ENCODE data around the gene IL13RA1.
"Not testable (repeated sequence)": the region's sequence is repeated elsewhere in the genome, so short reads cannot be mapped to it uniquely, and the experiment has no call there.

IL13RA1 gene

GRCh38 chrX:118779581-118779980 lies 52.2 kb downstream of the IL13RA1 start:
- DNase-seq (ENCODE audit: low read depth in 2 of 2): no peak

- no peak for DNase-seq (ENCODE audit: low read depth in 2 of 2)
Observed at GRCh38 chrX:118780509-118780908, 53.1 kb downstream of the IL13RA1 start.

- DNase-seq (ENCODE audit: low read depth in 2 of 2): no peak
Observed at GRCh38 chrX:118780911-118781310, 53.5 kb downstream of the IL13RA1 start.

DNA sequence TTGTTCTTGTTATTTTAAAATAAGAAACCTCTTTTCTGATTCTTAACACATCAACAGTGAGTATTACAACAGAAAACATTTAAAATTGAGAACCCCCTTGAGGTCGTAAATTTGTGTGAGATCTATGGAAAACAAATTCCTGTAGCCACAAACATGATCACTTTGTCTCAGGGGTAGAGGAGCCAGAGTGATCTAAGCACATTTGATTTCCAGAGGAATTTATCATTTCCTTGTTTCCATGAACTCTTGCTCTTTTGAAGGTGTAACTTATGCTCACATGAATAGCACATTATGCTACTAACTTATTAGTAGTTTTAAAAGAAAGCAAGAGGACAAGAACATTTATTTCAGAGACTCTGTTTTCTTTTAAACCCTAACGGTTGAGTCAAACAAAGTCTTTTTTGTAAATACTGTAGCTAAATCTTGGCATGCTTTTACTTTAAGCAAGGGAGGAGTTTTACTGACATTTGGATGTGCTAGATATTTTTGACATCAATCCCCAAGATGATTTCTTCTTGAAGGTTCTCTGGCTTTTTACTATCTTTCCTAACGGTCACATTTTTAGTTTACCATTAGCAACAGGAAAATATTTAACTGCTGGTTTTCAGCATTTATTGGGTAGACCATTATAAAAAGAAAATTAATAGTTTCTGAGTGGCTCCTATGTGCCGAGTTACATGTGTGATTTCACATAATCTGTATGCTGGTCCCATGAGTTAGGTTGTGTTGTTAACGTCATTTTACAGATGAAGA lies 68.3 kb downstream of the IL13RA1 start:
- no peak for DNase-seq (ENCODE audit: low read depth in 2 of 2)

- DNase-seq (ENCODE audit: low read depth in 2 of 2): no peak
Observed at GRCh38 chrX:118802857-118803256, 75.5 kb downstream of the IL13RA1 start.

DNA sequence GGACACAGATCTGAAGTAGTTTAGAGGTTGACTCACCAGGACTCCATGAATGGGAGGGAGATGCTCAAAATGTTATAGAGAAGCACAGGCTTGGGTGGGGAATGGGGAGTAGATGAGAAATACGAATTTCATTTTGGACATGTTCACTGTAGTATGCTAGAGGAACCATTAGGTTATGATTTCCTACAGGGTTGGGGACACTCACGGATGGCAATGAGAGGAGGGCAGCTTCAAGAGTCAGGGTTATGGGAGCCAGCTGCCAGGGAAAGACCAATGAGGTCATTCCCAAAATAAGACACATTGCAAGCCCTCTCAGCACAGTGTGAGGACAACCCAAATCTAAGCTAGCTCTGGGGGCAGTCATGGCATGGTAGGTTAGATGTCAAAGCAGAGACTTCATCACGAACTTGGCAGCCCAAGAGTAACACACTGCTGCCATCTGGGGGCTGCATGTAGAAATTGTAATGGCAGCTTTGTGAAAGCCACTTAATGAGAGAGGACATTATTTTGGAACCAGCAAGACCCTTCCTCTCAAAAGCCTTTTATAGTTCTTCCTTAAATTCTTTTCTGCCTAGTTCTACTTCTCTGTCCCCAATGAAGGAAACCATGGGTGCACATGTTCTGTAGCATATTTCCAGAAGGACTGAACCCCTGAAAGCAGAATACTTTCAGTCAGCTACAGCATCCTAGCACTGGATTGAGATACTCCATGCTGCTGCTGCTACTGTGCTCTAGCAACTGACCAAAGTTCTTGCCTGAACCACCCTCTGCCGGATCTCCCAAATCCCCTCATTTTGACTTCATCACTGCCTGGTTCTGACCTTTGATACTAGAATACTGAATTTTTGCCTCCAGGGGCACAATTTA lies 80.0 kb downstream of the IL13RA1 start:
- peak in 1 of 2 donors; percentile 22 for DNase-seq (ENCODE audit: low read depth in 2 of 2)

DNA sequence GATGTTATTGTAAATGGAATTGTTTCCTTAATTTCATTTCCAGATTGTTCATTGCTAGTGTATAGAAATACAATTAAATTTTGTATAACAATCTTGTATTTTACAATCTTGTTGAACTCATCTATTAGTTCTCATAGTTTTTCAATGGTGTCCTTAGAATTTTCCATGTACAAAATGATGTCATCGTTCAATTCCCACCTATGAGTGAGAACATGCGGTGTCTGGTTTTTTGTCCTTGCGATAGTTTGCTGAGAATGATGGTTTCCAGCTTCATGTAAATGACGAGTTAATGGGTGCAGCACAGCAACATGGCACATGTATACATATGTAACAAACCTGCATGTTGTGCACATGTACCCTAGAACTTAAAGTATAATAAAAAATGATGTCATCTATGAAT lies 89.9 kb downstream of the IL13RA1 start:
- not testable (repeated sequence) for DNase-seq (ENCODE audit: low read depth in 2 of 2)

DNA sequence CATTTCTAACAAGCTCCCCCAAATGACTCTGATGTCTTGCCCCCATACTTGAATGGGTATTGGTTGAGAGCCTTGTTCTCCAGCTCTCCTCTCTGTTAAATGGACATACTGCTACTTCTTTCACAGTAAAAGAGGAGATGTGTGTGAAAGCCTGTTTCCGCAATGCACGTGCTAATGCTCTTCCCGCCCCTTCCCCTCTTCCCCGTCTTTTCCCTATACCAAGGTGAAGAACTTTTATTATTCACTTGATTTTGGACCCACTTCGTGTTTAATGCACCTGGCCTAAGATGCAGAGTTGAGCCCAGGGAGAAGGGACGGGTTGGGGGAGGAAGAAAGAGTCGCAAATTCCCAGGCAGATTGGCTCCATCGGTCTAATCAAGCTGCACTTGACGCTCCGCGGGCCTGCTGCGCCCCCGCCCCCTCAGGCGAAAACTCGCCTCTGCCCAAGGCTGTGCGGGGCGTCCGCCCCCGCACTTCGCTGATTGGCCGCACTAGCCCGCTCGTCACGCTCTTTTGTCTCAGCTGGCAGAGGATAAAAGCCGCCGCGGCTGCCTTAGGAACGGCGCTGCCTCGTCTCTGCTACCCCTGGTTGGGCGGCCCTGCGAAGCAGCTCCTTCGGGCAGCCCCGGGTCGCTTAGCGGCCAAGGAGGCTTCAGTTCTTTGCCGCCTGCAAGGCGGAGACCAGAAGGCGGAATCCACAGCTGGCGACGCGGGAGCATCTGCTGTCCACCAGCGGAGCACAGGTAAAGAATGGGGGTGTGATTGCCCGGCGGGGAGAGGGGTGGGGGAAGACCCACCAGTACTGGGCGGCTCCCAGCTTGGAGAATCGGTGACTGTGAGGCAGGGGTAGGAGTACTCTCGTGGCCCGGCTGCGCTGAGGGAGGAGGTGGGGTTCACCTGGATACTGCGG lies 96.1 kb downstream of the IL13RA1 start, which contains the start of gene ZCCHC12:
ZCCHC12 (plus strand) TSS at position 562 of the 910 bp plus-strand sequence. CDS start 1,421 bp downstream, outside the sequence.
- no peak for DNase-seq (ENCODE audit: low read depth in 2 of 2)

GRCh38 chrX:118824173-118824730 lies 96.8 kb downstream of the IL13RA1 start:
- DNase-seq (ENCODE audit: low read depth in 2 of 2): no peak

DNA sequence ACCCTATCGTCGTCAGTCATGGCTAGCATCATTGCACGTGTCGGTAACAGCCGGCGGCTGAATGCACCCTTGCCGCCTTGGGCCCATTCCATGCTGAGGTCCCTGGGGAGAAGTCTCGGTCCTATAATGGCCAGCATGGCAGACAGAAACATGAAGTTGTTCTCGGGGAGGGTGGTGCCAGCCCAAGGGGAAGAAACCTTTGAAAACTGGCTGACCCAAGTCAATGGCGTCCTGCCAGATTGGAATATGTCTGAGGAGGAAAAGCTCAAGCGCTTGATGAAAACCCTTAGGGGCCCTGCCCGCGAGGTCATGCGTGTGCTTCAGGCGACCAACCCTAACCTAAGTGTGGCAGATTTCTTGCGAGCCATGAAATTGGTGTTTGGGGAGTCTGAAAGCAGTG lies 97.8 kb downstream of the IL13RA1 start:
- no peak for DNase-seq (ENCODE audit: low read depth in 2 of 2)

DNA sequence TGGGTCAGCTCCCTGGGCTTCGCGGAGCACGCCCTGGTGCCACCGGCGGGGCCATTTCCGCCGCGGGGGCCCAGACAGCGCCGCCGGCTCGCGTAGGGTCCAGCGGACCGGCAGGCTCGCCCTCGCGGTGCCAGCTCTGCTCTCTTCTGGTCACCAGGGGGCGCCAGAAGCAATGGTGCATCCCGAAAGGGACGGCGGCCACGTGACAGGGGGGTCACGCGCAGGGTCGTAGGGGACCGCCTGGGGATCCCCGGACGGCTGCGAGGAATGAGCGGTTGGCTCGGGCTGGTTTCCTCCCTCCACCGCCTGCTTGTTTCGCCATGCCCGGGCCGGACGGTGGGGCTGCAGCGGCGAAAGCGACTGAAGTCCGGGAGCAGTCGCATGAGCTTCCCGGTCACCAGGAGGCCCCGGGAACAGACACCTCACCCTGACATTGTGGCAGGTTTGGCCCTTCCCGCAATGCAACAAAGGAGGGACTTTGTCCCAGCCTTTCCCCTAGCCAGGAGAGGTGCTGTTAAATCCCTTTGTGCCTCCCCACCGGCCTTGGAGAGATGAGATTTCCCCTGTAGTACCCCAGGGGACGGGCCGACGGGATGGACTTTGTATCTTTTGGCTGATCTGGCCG lies 112.0 kb downstream of the IL13RA1 start:
- peak; percentile 48 to 63 for DNase-seq (ENCODE audit: low read depth in 2 of 2)
